ENCODE measurements around the gene LRP5.

- no peak for TF ChIP-seq CTCF (IDR thresholded peaks at IDR 0.05; ENCODE audit: low read depth, low read length)
- no peak for TF ChIP-seq MYC (IDR thresholded peaks at IDR 0.05; ENCODE audit: low read depth, low read length)
- no peak for TF ChIP-seq POLR2A (IDR thresholded peaks at IDR 0.05; ENCODE audit: extremely low read depth, insufficient read length)
Measured at GRCh38 chr11:68302256-68302655, 10.1 kb upstream of the LRP5 start.
